GM12892 (cell line): Measurements from ENCODE around the gene RGS5.

Experiments used
- POLR2A ChIP-seq: IDR thresholded peaks from 2 replicates; pipeline ENCODE4 v1.6.1; 2011; ENCODE audit warnings: low read depth, low read length, control low read depth
- POLR2AphosphoS5 ChIP-seq: IDR thresholded peaks from 2 replicates; pipeline ENCODE4 v1.6.1; 2011; ENCODE audit warnings: low read depth, low read length, control low read depth
- TAF1 ChIP-seq: IDR thresholded peaks from 2 replicates; pipeline ENCODE4 v1.6.1; 2011; ENCODE audit warnings: low read depth, mild to moderate bottlenecking, control low read depth, low read length, borderline replicate concordance

GRCh38 chr1:163148911-163149310 lies 53.8 kb downstream of the RGS5 start:
- TF ChIP-seq POLR2A: no peak
- no peak for TF ChIP-seq POLR2AphosphoS5
- TF ChIP-seq TAF1: no peak
